ENCODE measurements around the gene ZCCHC2. TPM values are rescaled to one million over a fixed set of nuclear protein-coding genes. Genes with fewer than 3 reads are reported as not detected.

The ZCCHC2 gene
- total RNA-seq, 2 donors from 2014 or later, result 12.9 to 16.8 TPM

DNA sequence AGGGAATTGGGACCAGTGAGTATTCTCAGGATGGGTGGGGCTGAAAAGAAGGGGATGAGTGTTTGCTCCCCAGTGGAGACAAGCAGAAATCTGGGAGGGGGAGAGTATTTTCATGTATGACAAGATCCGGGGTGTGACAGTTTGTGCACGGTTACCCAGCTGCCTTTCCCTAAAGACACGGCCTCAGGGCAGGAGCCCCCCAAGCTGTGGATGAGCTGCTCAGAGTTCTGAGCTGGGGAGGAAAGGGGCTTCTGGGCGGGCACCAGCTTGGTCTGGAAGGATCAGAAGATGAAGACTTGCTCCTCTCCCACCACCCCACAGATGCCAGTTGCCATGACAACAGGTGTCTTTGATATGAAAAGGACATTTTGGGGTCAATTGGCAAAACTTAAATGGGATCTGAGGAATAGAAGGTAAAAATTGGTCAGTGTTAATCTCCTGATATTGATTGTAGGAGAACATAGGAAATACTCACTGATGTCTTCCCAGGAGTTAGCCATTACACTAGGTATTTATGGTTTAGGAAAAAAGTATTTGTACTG lies 29.2 kb downstream of the ZCCHC2 start:
- peaks cover 37% of the 10 kb centered on the region for H3K36me3 ChIP-seq
- TF ChIP-seq, protein P1, sequence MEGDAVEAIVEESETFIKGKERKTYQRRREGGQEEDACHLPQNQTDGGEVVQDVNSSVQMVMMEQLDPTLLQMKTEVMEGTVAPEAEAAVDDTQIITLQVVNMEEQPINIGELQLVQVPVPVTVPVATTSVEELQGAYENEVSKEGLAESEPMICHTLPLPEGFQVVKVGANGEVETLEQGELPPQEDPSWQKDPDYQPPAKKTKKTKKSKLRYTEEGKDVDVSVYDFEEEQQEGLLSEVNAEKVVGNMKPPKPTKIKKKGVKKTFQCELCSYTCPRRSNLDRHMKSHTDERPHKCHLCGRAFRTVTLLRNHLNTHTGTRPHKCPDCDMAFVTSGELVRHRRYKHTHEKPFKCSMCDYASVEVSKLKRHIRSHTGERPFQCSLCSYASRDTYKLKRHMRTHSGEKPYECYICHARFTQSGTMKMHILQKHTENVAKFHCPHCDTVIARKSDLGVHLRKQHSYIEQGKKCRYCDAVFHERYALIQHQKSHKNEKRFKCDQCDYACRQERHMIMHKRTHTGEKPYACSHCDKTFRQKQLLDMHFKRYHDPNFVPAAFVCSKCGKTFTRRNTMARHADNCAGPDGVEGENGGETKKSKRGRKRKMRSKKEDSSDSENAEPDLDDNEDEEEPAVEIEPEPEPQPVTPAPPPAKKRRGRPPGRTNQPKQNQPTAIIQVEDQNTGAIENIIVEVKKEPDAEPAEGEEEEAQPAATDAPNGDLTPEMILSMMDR (IDR thresholded peaks at IDR 0.05), result no peak
- H3K4me3 ChIP-seq, result no peak overlapping the region
- H3K4me1 ChIP-seq, result no peaks in the 10 kb centered on the region
- no peak overlapping the region for H3K27ac ChIP-seq
- DNase-seq (ENCODE audit: low spot score), result no peak
- H3K9me3 ChIP-seq, result no peaks in the 10 kb centered on the region
- H3K27me3 ChIP-seq, result no peaks in the 10 kb centered on the region

GRCh38 chr18:62554061-62554815 lies 31.4 kb downstream of the ZCCHC2 start:
- no peaks in the 10 kb centered on the region for H3K4me1 ChIP-seq
- no peak for DNase-seq (ENCODE audit: low spot score)
- no peaks in the 10 kb centered on the region for H3K27me3 ChIP-seq
- TF ChIP-seq, protein P1 (IDR thresholded peaks at IDR 0.05), result no peak
- H3K9me3 ChIP-seq, result no peaks in the 10 kb centered on the region
- H3K27ac ChIP-seq, result no peak overlapping the region
- no peak overlapping the region for H3K4me3 ChIP-seq
- peaks cover 57% of the 10 kb centered on the region for H3K36me3 ChIP-seq

DNA sequence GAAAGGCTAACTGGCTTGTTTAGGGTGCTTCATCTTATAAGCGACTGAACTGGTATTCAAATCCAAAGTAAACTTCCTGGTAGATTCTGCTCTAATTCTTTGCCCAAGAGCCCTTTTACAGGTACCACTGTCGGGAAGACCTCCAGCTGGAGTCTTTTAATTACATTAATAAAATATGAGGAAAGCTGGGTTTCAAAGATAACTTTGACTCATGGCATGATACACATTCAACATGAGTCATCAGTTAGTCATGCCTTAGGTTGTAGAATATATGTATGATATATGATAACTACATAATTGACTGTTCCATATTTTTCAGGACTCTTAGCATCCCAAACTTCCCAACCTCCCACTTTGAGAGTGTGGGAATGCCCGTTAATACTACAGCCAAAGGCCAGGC lies 32.3 kb downstream of the ZCCHC2 start:
- DNase-seq (ENCODE audit: low spot score), result no peak
- H3K27ac ChIP-seq, result no peak overlapping the region

DNA sequence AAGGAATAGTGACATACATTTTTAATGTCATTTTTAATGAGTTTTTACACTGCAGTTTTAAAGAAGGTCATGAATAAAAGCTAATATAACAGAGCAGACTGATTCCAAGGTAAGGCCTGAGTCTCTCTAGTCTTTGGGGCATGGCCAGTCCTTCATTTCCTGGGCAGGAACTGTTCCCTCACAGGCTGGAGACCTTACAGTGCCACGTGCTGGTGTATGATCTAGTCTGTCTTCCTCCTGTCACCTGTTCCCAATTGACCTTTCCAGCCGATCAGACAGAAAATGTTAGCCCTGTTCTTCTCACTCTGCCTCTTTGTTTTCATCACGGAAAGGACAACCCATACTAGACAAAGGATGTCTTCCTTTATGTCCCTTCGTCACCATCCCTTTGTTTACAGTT lies 33.6 kb downstream of the ZCCHC2 start:
- H3K27me3 ChIP-seq, result no peaks in the 10 kb centered on the region
- no peak for DNase-seq (ENCODE audit: low spot score)
- TF ChIP-seq, protein P1 (IDR thresholded peaks at IDR 0.05), result no peak
- H3K9me3 ChIP-seq, result no peaks in the 10 kb centered on the region
- H3K27ac ChIP-seq, result no peak overlapping the region
- H3K4me1 ChIP-seq, result no peaks in the 10 kb centered on the region
- no peak overlapping the region for H3K4me3 ChIP-seq
- H3K36me3 ChIP-seq, result peaks cover 50% of the 10 kb centered on the region

More for the DNA sequence above, 32.3 kb downstream of the ZCCHC2 start:
- TF ChIP-seq, protein P1 (IDR thresholded peaks at IDR 0.05), result no peak
- Histone ChIP-seq H3K4me3 (no peak overlapping the region), H3K27me3 (no peaks in the 10 kb centered on the region), H3K4me1 (no peaks in the 10 kb centered on the region), H3K9me3 (no peaks in the 10 kb centered on the region), H3K36me3 (peaks cover 59% of the 10 kb centered on the region)

- TF ChIP-seq, protein P1 (IDR thresholded peaks at IDR 0.05), result no peak
- DNase-seq (ENCODE audit: low spot score), result no peak
- Histone ChIP-seq H3K27ac (no peak overlapping the region), H3K27me3 (no peaks in the 10 kb centered on the region), H3K4me1 (no peaks in the 10 kb centered on the region), H3K9me3 (no peaks in the 10 kb centered on the region), H3K4me3 (no peak overlapping the region), H3K36me3 (peaks cover 53% of the 10 kb centered on the region)
Measured at GRCh38 chr18:62558015-62558663, 35.3 kb downstream of the ZCCHC2 start.

Measured in right atrium auricular region (tissue), 2 donors.